Keratinocyte (primary cell): ENCODE results near the gene EML1.

ENCODE experiments used
- CTCF ChIP-seq, 3 experiments: IDR thresholded peaks in 1 of 3; conservative IDR thresholded peaks in 1 of 3; optimal IDR thresholded peaks in 1 of 3; 2 replicates in 2 of 3; 3 replicates in 1 of 3; pipeline versions ENCODE3 to v1.5.1; 2011; ENCODE audit warnings: low read length in 3 of 3, mild to moderate bottlenecking in 3 of 3, moderate library complexity in 2 of 3, control low read depth in 1 of 3, inconsistent platforms in 1 of 3; ENCODE audit not compliant: insufficient read depth in 2 of 3; ENCODE audit errors: extremely low read depth in 1 of 3
- EZH2 ChIP-seq: IDR thresholded peaks from one replicate; pipeline ENCODE4 v1.6.1; 2012; ENCODE audit warnings: inconsistent platforms, mild to moderate bottlenecking, low read length, moderate library complexity

- TF ChIP-seq CTCF (optimal IDR thresholded peaks at IDR 0.05 in 1 of 3, IDR thresholded peaks at IDR 0.05 in 1 of 3, conservative IDR thresholded peaks at IDR 0.05 in 1 of 3; ENCODE audit: extremely low read depth in 1 of 3, insufficient read depth in 2 of 3, low read length in 3 of 3) (no peak), EZH2 (no peak)
Measured at GRCh38 chr14:99989032-99989431, 195.8 kb downstream of the EML1 start.
